NCI-H146 (cell line): Measurements from ENCODE around the gene TMPRSS6.

Experiments
- DNase-seq: peaks from one replicate; lab custom pipeline; 2025; lab: John Stamatoyannopoulos, UW

TMPRSS6 gene

DNA sequence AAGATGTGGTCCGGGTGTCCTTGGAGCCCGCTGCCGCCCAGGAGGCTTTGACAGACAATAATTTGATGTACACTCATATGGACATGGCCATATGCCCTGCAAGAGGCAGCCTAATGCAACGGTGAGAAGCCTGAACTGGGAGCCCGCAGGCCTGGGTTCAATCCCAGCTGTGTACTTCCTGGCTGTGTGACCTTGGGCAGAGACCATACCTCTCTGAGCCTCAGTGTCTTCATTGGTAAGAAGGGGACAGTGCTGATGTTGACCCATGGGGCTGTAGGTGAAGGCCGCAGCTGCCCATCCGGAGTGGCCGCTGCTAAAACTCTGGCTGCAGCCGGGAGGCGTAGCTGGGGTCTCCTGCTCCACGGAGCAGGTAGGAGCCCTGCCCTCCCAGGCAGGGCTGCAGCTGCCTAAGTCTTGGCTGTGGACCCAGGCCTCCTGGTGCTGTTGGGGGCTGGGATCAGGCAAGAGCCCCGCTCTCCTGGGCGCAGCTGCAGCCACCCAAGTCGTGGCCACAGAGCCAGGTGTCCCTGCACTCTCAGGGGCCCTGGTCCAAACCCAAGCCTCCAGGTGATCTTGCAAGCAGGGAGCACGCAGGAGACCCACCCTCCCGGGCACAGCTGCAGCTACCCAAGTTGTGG is 31.3 kb upstream of the TMPRSS6 start:
- DNase-seq: no peak

DNA sequence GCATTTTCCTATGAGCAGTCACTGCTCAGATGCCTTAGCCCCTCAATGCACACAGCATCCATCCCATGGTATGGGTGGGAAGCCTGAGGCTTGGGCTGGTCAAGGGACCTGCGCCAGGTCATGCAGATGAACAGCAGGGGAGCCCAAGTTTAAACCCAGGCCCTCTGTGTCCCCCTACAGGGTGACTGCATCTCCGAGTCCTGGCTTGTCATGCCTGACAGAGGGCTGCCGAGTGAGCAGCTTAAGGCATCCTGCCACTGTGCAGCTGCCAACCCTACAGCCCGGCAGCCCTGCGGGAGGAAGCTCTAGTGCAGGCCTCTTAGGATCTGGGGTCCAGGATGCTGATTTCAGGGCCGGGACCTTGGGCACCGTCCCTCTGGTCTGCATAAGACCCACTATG is 30.2 kb upstream of the TMPRSS6 start:
- DNase-seq: no peak

DNA sequence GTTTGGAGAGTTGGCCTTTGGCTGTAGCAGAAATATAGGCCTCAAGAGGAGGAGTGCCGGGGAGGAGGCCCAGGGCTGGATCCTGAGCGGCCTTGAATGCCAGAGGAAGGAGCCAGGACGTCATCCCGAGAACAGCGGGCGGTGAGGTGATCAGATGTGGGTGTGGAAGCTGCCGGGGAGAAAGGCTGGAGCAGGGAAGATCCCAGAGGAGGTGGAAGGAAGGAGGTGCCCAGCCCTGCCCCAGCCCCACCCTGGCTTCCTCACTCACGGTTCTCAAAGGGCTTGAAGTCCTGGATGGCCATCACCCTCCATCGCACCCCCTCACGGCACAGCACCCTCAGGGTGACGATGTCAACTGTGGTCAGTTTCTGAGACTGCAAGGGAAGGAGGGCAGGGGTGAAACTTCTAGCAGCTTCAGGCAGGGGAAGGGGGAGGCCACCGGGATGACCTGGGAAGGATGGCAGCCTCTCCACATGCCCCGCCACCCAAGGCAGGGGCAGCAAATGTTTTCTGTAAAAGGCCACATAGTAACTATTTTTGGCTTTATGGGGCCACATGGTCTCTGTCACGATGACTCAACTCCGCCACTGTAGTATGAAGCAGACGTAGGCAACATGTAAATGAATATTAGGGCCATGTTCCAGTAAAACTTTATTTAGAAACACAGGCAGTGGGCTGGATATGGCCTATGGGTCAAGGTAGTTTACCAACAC is 29.5 kb upstream of the TMPRSS6 start:
- no peak for DNase-seq

DNA sequence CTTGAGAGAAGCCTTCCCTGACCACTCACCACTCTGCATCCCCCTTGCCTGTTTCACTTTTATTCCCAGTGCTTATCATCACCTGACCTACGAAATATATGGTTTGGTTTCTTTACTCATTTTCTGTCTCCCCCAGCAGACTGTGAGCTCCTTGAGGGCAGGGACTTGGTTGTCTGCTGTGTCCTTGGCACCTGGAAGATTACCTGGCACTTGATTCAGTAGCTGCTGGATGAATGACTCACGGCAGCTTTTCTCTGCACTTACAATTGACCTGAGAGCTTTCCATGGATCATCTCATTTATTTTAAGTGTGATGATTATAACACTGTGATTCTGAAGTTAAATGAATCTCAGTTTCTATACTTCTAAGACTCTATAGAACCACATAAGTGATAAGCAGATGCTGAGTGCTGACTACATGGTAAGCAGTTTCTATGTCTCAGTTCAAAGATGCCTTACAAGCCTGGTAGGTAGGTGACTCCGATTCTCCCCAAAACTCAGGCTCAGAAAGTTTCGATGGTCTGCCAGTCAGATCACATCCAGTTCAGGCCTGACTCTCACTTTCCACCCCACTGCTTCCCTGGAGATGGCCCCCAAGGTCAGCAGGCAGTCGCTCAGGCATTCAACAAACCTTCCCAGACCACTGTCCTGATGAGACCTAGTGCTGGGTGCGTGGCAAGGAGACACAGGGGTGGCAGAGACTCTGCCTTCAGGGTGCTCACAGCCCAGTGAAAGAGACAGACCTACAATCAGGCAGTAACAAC is 28.6 kb upstream of the TMPRSS6 start:
- no peak for DNase-seq

DNA sequence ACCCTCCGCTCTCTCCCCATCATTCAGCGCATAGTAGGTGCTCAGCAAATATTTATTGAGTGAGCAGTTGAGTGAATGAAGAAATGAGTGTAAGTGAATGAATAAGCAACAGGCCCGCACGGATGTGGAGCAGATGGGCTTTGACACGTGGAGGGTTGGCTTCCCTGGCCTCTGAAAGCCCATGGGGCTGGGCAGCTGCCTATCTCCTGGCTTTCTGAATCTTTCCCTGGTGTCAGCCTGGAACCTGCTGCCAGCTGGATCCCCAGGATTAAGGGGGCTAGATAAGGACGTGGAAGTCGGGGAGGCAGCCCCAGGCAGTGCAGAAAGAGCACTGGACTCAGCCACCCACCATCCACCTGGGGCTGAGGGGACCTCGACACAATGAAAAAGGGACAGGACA is 27.6 kb upstream of the TMPRSS6 start:
- DNase-seq: no peak

DNA sequence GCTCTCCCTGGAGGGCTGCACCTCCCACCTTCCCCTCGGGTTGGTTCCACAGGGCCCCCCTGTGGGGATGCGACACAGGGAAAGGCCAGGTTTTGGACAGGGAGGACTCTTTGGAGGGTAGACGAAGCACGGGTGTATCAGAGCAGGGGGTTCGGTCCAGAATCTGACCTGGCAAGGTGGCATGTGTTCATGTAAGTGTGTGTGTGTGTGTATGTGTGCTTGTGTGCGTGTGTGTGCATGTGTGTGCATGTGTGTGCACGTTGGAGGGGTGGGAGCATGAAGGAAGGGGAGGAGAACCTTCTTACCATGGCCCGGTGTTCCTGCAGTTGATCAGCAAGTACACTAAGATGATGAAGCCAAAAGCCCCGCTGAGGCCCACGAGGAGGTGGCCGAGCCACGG is 25.5 kb upstream of the TMPRSS6 start:
- no peak for DNase-seq

DNA sequence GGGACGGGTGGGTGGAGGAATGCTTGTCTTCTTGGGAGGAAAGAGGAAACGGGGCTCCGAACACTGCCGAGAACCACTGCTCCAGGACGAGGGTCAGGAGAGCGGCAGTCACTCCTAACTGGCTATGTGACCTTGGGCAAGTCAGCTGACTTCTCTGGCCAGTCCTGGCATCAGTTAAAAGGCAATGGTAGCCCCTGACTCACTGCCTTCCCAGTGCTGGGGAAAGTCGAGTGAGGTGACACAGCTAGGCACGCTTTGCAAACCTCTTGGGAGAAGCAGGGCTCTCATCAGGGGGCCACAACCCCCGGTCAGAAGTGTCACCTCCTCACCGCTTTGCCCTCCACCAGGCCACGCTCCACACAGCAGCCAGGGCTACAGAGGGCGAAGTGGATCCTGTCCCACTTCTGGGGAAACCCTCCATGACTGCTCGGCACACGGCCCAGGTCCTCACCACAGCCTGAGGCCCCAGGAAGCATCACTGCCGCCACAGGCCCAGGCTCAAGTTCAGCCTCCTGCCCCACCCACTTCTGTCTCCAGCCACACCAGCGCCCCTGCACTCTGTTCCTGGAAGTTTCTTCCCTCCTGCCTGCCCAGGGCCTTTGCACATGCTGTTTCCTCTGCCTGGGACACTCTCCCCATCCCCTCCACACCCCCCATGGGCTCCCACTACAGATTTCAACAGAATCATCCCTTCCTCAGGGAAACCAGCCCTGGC is 23.9 kb upstream of the TMPRSS6 start:
- DNase-seq: no peak

DNA sequence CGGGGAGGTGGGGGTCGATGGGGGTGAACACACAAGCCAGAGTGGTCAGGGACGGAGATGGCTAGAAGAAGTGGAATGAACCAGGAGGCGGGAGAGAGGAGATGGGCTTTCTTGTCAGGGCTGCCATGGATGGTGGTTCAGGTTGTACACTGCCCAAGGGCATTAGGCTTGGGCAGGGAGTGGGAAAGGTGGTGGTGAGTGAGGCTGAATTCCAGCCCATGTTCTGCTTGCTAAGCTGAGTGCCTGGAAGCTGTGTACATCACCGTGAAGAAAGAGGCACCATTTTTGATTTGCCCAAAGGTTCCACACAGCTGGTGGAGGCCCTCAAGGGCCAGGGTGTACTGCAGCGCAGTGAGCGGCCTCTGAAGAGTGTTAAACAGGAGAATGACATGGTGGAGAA is 23.3 kb upstream of the TMPRSS6 start:
- no peak for DNase-seq

DNA sequence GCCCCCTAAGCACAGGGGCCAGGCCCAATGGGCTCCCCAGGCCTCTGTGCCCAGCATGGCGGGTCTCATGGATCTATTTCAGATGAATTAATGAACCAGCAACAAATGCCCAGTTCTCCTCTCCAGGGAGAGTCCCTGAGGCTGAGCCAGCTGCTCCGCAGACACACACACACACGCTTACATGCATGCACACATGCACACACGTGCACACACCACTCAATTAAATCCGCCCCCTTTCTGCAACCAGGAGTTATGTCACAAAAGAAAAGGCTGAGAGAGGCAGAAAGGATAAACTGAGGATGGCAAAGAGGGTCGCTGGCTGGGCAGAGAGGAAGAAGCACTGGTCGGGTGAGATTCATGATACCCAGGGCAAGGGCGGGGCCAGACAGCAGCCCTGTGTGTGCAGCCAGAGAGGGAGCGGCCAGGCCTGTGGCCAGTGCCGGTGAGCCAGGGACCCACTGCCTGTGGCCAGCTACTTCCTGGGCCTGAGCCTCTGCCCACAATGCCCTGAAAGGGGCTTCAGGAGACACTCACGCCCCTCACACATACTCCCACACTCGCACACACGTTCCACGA is 20.4 kb upstream of the TMPRSS6 start:
- no peak for DNase-seq

DNA sequence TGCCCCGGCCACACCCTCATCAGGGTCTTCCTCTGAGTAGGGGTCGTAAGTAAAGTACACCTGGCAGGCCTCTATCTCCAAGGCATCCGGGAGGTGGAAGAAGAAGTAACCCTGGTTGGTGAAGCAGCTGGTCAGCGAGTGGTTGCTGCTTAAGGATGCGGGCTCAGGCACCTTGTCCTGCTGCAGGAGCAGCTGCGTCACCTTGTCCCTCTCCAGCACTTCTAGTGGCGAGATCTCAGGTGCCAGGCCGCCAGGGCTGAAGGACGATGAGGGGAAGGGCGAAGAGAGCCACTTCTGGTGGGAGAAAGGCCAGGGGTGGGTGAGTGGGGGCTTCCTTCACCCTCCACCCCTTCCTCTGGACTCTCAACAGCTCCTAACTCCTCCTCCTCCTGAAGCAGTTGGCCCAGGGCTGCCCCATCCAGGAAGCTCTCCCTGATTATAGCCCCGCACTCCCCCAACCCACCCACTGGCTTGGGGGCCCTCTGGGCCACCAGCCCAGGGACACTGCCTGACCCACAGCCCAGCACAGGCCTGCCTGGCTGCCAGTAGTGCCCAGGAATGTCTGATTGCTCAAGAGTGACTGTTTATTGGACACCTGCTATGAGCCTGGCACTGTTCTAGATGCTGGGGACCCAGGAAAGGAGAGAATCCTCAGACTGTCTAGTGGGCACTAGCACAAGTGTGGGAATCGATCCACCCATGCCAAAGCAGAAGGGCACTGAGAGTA is 19.2 kb upstream of the TMPRSS6 start:
- no peak for DNase-seq

DNA sequence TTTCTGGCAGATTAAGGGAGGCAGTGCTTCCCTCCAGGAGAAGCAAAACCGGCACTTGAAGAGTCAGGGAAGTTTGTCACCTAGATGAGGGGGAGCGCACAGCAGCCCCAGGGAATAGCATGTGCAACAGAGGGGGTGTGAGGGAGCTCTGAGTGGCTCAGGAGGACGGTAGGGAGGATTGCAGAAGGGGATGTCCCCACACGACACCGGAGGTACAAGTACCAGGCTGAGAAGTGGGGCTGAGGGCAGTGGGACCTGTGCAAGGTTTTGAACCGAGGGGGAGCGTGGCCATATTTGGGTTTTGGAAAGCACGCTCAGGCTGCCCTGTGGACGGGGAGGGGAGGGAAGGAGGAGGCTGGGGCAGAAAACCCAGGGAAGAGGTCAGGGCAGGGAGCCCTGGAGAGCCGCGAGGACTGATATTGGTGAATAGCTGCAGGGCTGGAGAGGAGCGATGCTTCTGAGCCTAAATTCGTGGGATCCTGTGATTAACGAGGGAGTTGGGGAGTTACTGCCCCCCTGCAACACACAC is 17.9 kb upstream of the TMPRSS6 start:
- DNase-seq: no peak

DNA sequence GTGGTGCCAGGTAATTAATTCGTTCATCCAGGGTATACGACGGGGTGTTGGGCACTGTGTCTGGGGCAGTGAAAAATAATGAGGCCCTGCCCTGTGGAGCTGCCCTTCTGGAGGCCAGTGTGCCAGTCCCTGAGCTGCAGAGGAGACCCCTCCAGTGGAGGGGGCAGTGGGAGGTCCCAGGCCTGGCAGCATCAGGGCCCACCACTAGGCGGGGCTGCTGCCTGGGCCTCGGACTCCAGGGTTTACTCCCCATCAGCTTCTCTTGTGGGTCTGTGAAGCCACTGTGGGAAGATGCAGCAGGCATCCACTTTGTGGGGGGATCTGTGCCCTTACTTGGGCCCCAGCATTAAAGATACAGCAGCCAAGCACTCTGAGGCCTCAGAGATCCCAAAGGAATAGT is 17.4 kb upstream of the TMPRSS6 start:
- no peak for DNase-seq

DNA sequence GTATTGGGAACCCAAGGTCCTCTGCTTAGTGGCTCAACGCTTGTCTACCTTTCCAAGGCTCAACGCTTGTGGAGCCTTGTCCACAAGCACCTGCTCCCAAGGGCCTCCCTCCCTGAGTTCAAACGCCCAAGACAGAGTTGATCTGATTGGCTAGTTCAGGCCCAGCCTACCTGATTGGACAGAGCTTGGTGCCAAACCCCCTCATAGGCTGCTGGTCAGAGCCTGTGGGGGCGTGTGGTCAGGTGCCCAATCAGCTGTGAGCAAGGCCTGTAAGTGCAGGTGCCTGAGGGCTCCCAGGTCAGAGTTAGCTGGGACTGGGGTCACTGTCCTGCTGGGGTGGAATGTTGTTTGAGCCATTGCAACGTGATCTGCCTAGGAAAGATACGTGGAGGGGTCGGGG is 16.9 kb upstream of the TMPRSS6 start:
- no peak for DNase-seq

DNA sequence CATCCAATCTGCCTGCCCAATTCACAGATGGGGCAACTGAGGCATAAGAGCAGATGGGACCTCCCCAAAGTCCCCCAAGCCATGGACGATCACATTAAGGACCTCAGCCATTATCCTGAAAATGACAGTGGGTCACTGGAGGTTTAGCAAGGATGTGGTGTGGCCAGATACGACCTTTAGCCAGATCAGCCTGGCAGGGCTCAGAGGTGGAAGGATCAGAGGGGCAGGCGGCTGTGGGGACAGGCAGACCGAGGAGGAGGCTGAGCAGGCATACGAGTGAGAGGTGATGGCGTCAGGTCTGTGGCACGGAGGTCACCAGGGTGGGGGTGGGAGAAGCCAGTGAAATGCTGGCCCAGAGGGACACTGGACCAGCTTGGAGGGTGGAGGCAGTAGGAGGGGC is 14.1 kb upstream of the TMPRSS6 start:
- DNase-seq: no peak

DNA sequence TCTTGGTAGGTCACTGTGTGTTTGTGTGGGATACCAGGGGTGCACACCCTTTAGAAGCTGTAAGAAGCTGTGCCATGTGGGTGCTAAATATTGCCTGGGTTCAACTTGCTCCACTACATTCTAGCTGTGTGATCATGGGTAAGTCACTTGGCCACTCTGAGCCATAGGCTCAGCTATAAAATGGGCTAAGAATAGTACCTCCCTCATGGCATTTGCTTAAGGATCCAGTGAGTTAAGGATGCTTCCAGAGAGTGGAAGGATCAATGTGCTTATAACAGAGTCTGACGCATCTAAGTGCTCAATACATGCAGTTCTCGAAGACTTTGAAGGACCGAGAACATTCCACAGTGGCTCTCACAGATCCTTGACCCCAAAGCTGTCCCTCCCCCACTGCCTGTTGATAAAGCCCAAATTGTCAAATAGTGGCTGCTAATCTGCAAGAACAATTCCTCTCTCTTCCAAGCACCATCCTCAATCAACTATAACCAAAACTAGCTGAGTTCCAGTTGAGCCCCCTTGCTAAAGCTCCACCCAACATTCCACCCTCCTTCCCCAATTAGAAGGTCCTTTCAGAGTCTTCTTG is 13.2 kb upstream of the TMPRSS6 start:
- DNase-seq: no peak

DNA sequence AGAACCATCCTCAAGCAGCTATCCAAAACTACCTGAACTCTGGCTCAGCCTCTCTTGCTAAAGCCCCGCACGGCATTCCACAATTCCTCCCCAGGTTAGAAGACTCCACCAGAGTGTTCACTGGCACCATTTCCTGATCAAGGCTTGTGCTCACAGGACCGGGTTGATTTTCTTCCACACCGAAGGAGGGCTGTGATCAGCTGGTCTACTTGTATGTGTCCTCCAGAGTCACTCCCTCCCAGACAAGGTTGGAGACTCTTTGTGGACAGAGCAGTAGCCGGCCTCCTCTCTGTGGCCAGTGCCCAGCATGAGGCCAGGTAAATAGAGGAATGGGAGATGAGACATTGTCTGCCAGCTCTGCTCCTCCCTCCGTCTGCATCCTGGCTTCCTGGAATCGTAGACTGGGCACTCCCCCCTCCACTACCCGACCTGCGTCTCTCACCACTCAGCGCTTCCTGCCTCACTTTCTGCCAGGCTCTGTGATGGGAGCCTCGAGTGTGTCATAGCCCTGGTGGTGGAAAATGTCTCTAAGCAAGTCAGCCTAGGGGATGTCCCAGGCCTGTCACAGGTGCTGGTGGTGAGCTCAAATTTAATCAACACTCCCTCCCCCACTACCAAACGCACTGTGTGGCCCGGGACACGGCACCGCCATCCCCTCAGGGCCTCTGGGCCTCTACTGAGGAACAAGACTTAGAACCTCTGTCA is 12.5 kb upstream of the TMPRSS6 start:
- no peak for DNase-seq

DNA sequence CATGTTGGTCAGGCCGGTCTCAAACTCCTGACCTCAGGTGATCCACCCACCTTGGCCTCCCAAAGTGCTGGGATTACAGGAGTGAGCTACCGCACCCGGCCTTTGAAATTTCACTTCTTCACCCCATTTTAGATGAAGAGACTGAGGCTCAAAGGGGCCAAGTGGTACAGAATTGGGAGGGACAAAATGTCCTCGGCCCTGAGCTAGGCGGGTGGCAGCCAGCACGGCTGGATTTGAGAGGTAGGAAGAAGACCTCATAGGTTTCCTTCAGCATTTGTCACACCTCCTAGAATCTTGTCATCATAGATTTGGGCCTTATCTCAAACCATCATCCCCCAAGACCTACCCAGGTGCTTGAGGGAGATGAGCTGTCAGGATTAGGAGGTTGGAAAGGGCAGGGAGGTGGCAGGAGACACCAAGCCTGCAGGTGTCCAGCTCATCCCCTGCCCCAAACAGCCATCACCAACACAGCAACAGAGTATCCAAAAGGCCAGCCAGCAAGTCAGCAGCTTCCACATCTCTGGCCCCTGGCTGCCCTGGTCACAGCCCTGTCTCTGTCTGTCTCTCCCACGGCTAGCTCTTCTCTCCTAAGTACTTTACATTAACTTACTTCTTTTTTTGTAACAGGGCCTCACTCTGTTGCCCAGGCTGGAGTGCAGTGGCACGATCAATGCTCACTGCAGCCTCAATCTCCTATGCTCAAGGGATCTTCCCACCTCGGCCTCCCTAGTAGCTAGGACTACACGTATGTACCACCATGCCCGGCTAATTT is 11.2 kb upstream of the TMPRSS6 start:
- no peak for DNase-seq

DNA sequence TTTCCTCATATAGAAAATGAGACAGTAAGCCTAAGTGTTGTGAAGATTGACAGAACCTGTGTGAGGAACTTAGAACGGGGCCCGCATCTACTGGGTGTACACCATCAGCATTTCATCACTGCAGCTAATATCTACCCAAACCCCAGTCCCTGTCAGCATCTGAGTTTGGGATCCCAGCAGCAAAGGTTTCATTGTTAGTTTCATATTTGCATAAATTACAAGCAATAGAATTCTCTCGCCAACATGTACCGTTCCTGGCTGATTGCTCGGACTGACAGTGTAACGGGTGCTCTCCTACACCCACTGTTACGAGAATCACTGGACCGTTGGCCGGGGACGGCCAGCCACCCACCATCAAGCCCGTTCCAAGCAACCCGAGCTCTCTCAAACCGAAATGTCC is 10.4 kb upstream of the TMPRSS6 start:
- DNase-seq: no peak

DNA sequence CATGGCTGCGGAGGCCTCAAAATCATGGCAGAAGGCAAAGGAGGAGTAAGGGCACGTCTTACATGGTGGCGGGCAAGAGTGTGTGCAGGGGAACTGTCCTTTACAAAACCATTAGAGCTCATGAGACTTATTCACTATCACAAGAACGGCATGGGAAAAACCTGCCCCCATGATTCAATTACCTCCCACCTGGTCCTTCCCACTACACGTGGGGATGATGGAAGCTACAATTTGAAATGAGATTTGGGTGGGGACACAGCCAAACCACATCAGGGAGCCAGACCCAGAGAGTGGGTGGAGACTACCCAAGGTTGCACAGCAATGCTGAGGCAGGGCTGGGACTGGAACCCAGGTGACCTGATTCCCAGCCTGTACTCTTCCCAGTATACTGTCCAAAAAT is 8.6 kb upstream of the TMPRSS6 start:
- DNase-seq: no peak

DNA sequence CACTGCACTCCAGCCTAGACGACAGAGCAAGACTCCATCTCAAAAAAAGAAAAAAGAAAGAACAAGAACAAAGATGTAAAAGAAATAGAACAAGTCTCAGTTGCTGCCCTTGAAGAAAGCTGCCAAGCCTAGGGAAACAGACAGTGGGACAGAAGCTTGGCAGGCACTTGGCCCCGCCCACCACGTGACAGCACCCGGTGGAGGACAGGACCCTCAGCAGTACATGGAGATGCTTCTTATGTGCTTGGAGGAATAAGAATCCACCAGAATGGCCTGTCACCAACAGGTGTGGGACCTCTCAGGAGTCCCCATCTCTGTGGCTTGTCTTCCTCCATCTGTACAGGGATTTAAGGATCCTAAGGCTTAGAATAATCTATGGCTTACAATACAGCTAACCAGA is 7.6 kb upstream of the TMPRSS6 start:
- no peak for DNase-seq
